Measurements from ENCODE around the gene CD300C. TPM values are rescaled to one million over a fixed set of nuclear protein-coding genes. Genes with fewer than 3 reads are reported as not detected.

The CD300C gene
- total RNA-seq, 4 donors from 2014 or later = 0.39 to 4.6 (median 1.6) TPM

GRCh38 chr17:74514632-74515334 is 31.1 kb downstream of the CD300C start:
- TF ChIP-seq POLR2A (IDR thresholded peaks at IDR 0.05; ENCODE audit: low read depth) = no peak
- TF ChIP-seq EP300 (IDR thresholded peaks at IDR 0.05) = no peak
- no peak for TF ChIP-seq POLR2AphosphoS5 (IDR thresholded peaks at IDR 0.05)
- TF ChIP-seq, protein P1, sequence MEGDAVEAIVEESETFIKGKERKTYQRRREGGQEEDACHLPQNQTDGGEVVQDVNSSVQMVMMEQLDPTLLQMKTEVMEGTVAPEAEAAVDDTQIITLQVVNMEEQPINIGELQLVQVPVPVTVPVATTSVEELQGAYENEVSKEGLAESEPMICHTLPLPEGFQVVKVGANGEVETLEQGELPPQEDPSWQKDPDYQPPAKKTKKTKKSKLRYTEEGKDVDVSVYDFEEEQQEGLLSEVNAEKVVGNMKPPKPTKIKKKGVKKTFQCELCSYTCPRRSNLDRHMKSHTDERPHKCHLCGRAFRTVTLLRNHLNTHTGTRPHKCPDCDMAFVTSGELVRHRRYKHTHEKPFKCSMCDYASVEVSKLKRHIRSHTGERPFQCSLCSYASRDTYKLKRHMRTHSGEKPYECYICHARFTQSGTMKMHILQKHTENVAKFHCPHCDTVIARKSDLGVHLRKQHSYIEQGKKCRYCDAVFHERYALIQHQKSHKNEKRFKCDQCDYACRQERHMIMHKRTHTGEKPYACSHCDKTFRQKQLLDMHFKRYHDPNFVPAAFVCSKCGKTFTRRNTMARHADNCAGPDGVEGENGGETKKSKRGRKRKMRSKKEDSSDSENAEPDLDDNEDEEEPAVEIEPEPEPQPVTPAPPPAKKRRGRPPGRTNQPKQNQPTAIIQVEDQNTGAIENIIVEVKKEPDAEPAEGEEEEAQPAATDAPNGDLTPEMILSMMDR (IDR thresholded peaks at IDR 0.05) = no peak
- Histone ChIP-seq H3K4me1 (no peaks in the 10 kb centered on the region), H3K27ac (replicated peaks in 1 of 4) (no peak overlapping the region), H3K27me3 (peaks cover 0 to 15% (median 0%) of the 10 kb centered on the region in 4 donors), H3K4me3 (no peak overlapping the region), H3K36me3 (no peaks in the 10 kb centered on the region), H3K9me3 (no peaks in the 10 kb centered on the region)
- WGBS = 90% methylated on average over 10 of the region's 10 CpGs
- DNase-seq (ENCODE audit: extremely low spot score) = peak; percentile 34
- intact Hi-C loops (cut with DNase I) = no loop called here

GRCh38 chr17:74513987-74514631 is 31.8 kb downstream of the CD300C start:
- intact Hi-C loops (cut with DNase I) = no loop called here
- 53% methylated on average over 3 of the region's 3 CpGs for WGBS

DNA sequence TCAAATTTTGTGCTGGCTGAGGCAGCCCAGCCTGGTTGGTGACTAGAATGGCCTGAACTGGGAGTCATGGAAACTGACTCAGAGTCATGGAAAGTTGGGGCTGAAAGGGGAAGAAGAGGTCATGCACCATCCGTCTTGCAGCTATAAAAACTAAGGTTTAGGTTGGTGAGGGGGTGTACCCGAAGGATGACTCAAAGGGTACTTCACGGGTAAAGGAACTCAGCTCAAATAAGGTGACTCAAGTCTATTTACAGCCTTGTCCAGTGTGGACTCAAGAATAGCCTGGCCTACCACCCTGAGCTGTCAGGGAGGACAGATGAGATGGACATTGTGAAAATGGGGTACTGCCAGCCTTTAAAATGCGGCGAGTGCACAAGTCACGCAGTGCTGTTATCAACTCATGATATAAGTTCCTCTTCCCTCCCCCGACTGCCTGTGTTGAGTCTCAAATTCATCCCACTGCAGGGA is 33.3 kb downstream of the CD300C start:
- DNase-seq (ENCODE audit: extremely low spot score) = peak; percentile 82
- Histone ChIP-seq H3K27me3 (peaks cover 0 to 15% (median 0%) of the 10 kb centered on the region in 4 donors), H3K4me1 (no peaks in the 10 kb centered on the region), H3K27ac (replicated peaks in 1 of 4) (no peak overlapping the region), H3K36me3 (no peaks in the 10 kb centered on the region), H3K4me3 (no peak overlapping the region), H3K9me3 (no peaks in the 10 kb centered on the region)
- TF ChIP-seq EP300 (IDR thresholded peaks at IDR 0.05) (no peak), POLR2AphosphoS5 (IDR thresholded peaks at IDR 0.05) (no peak), POLR2A (IDR thresholded peaks at IDR 0.05; ENCODE audit: low read depth) (no peak)
- TF ChIP-seq, protein P1 (IDR thresholded peaks at IDR 0.05) = no peak
- 87% methylated on average over 7 of the region's 7 CpGs for WGBS
- intact Hi-C loops (cut with DNase I) = no loop called here

More at GRCh38 chr17:74513987-74514631, 31.8 kb downstream of the CD300C start:
- Histone ChIP-seq H3K4me1 (no peaks in the 10 kb centered on the region), H3K27me3 (peaks cover 0 to 15% (median 0%) of the 10 kb centered on the region in 4 donors), H3K27ac (replicated peaks in 1 of 4) (no peak overlapping the region), H3K36me3 (no peaks in the 10 kb centered on the region), H3K4me3 (no peak overlapping the region), H3K9me3 (no peaks in the 10 kb centered on the region)
- DNase-seq (ENCODE audit: extremely low spot score) = peak; percentile 90
- TF ChIP-seq, protein P1 (IDR thresholded peaks at IDR 0.05) = no peak
- TF ChIP-seq EP300 (IDR thresholded peaks at IDR 0.05) (no peak), POLR2A (IDR thresholded peaks at IDR 0.05; ENCODE audit: low read depth) (no peak), POLR2AphosphoS5 (IDR thresholded peaks at IDR 0.05) (no peak)

- no peaks in the 10 kb centered on the region for H3K36me3 ChIP-seq
- H3K9me3 ChIP-seq = no peaks in the 10 kb centered on the region
- TF ChIP-seq POLR2A (IDR thresholded peaks at IDR 0.05; ENCODE audit: low read depth) = no peak
- TF ChIP-seq POLR2AphosphoS5 (IDR thresholded peaks at IDR 0.05) = no peak
- no peak for TF ChIP-seq EP300 (IDR thresholded peaks at IDR 0.05)
- TF ChIP-seq, protein P1 (IDR thresholded peaks at IDR 0.05) = no peak
- H3K4me3 ChIP-seq = no peak overlapping the region
- no peak overlapping the region for H3K27ac ChIP-seq (replicated peaks in 1 of 4)
- peaks cover 0 to 15% (median 0%) of the 10 kb centered on the region in 4 donors for H3K27me3 ChIP-seq
- 77% methylated on average over 2 of the region's 2 CpGs for WGBS
- DNase-seq (ENCODE audit: extremely low spot score) = peak; percentile 79
- H3K4me1 ChIP-seq = no peaks in the 10 kb centered on the region
- intact Hi-C loops (cut with DNase I) = no loop called here
Observed at GRCh38 chr17:74512036-74512435, 33.9 kb downstream of the CD300C start.

All from esophagus muscularis mucosa (tissue), 4 donors.